OCI-LY7 (cell line): Measurements from ENCODE around the gene PC.

ENCODE experiments used
- CTCF ChIP-seq: fragments of 200-600 bp; sonication (generic); conservative IDR thresholded peaks from 2 replicates; pipeline ENCODE4 v1.5.1; 2014; ENCODE audit warnings: mild to moderate bottlenecking, antibody characterized with exemption, low read length, moderate library complexity, mixed read lengths
- EZH2phosphoT487 ChIP-seq: fragments of 200-600 bp; sonication (generic); IDR thresholded peaks from 2 replicates; pipeline ENCODE4 v1.6.1; 2018; ENCODE audit warnings: low read depth, borderline replicate concordance, mild to moderate bottlenecking, mixed run types, antibody characterized with exemption, low read length, moderate library complexity, mixed read lengths

- TF ChIP-seq CTCF: peak; percentile 30; the same call in 1 of the 2 replicates
- no peak for TF ChIP-seq EZH2phosphoT487
Measured at GRCh38 chr11:66800720-66801428, 157.3 kb downstream of the PC start.
